Astrocyte (in vitro differentiated cells and primary cell): ENCODE measurements around the gene ATP11A. TPM values are rescaled to one million over a fixed set of nuclear protein-coding genes. Genes with fewer than 3 reads are reported as not detected.

Experiments
- DNase-seq: peaks from one replicate; pipeline ENCODE4 v3.0.0-alpha.2; 2010; ENCODE audit warnings: low read depth
- FAIRE-seq: peaks from 2 replicates; lab custom pipeline; 2011; peaks lifted over from hg19 to GRCh38; lab: Jason Lieb, UNC
- H2AFZ ChIP-seq: 2 replicates; pipeline ENCODE4 v1.6.0; 2012; ENCODE audit warnings: low read depth, low read length, inconsistent platforms
- H3K27ac ChIP-seq: 2 replicates; pipeline ENCODE4 v1.5.1; 2011; ENCODE audit warnings: low read depth, low read length, inconsistent platforms
- H3K27me3 ChIP-seq: 2 replicates; pipeline ENCODE4 v1.6.0; 2011; ENCODE audit warnings: low read length, inconsistent platforms; ENCODE audit not compliant: insufficient read depth
- H3K36me3 ChIP-seq: 2 replicates; pipeline ENCODE4 v1.5.1; 2011; ENCODE audit warnings: low read length, inconsistent platforms; ENCODE audit not compliant: insufficient read depth
- H3K4me1 ChIP-seq: 2 replicates; pipeline ENCODE4 v1.5.1; 2011; ENCODE audit warnings: low read length, inconsistent platforms; ENCODE audit not compliant: insufficient read depth
- H3K4me2 ChIP-seq: 2 replicates; pipeline ENCODE4 v1.6.0; 2012; ENCODE audit warnings: low read length, inconsistent platforms
- H3K4me3 ChIP-seq: 2 replicates; pipeline ENCODE4 v1.5.1; 2011; ENCODE audit warnings: low read depth, mild to moderate bottlenecking, low read length, inconsistent platforms; ENCODE audit not compliant: insufficient read depth
- H3K79me2 ChIP-seq: 2 replicates; pipeline ENCODE4 v1.6.0; 2012; ENCODE audit warnings: mild to moderate bottlenecking, low read length, inconsistent platforms; ENCODE audit not compliant: insufficient read depth
- H3K9ac ChIP-seq: 2 replicates; pipeline ENCODE4 v1.6.0; 2012; ENCODE audit warnings: mild to moderate bottlenecking, low read length, inconsistent platforms
- H3K9me3 ChIP-seq: 2 replicates; pipeline ENCODE4 v1.5.1; 2012; ENCODE audit warnings: low read depth, mild to moderate bottlenecking, low read length, inconsistent platforms; ENCODE audit not compliant: insufficient read depth
- H4K20me1 ChIP-seq: 2 replicates; pipeline ENCODE4 v1.6.0; 2012; ENCODE audit warnings: low read length, inconsistent platforms; ENCODE audit not compliant: insufficient read depth
- H3K27ac Mint-ChIP-seq: one replicate; pipeline ENCODE4 v1.8.0; 2021; ENCODE audit warnings: mild to moderate bottlenecking, mixed read lengths; ENCODE audit not compliant: unreplicated experiment
- H3K27me3 Mint-ChIP-seq: one replicate; pipeline ENCODE4 v1.8.0; 2021; ENCODE audit warnings: low read depth, mixed read lengths; ENCODE audit not compliant: unreplicated experiment
- H3K36me3 Mint-ChIP-seq: one replicate; pipeline ENCODE4 v1.8.0; 2021; ENCODE audit warnings: low read depth, mixed read lengths; ENCODE audit not compliant: unreplicated experiment
- H3K4me1 Mint-ChIP-seq: one replicate; pipeline ENCODE4 v1.8.0; 2021; ENCODE audit warnings: low read depth, mixed read lengths; ENCODE audit not compliant: unreplicated experiment
- H3K4me3 Mint-ChIP-seq: one replicate; pipeline ENCODE4 v1.8.0; 2021; ENCODE audit warnings: mild to moderate bottlenecking, moderate library complexity, mixed read lengths; ENCODE audit not compliant: unreplicated experiment
- H3K9me3 Mint-ChIP-seq: one replicate; pipeline ENCODE4 v1.8.0; 2021; ENCODE audit warnings: mild to moderate bottlenecking, mixed read lengths; ENCODE audit not compliant: unreplicated experiment
- CTCF ChIP-seq: IDR thresholded peaks from 2 replicates; pipeline ENCODE4 v1.5.1; 2011; ENCODE audit warnings: low read depth, mild to moderate bottlenecking, inconsistent platforms, low read length, moderate library complexity; ENCODE audit not compliant: insufficient read depth
- EZH2 ChIP-seq: IDR thresholded peaks from 2 replicates; pipeline ENCODE4 v1.6.1; 2012; ENCODE audit warnings: mild to moderate bottlenecking, low read length, inconsistent platforms; ENCODE audit not compliant: insufficient read depth
- total RNA-seq: library from RNA; stranded (reverse); gene quantifications from 2 replicates; pipeline ENCODE4 v1.2.1, GENCODE V29; 2021

Gene ATP11A
- total RNA-seq, 1 donor from 2014 or later = 38.9 TPM

- peaks cover 15% of the 10 kb centered on the region for H3K4me1 Mint-ChIP-seq
- Histone ChIP-seq H3K4me1 (no peaks in the 10 kb centered on the region), H2AFZ (no peak overlapping the region), H3K36me3 (no peaks in the 10 kb centered on the region), H3K27me3 (peaks cover 3% of the 10 kb centered on the region), H3K79me2 (no peaks in the 10 kb centered on the region), H3K27ac (no peak overlapping the region), H3K9ac (no peak overlapping the region), H3K4me2 (no peak overlapping the region), H4K20me1 (no peaks in the 10 kb centered on the region), H3K4me3 (no peak overlapping the region), H3K9me3 (no peaks in the 10 kb centered on the region)
- no peak for TF ChIP-seq EZH2
- FAIRE-seq (no peak), DNase-seq (no peak)
- H3K27me3 Mint-ChIP-seq = peaks cover 26% of the 10 kb centered on the region
- peaks cover 5% of the 10 kb centered on the region for H3K9me3 Mint-ChIP-seq
- H3K27ac Mint-ChIP-seq = no peak overlapping the region
- no peak overlapping the region for H3K4me3 Mint-ChIP-seq
- H3K36me3 Mint-ChIP-seq = peaks cover 5% of the 10 kb centered on the region
Observed at GRCh38 chr13:112912726-112913440, 223.0 kb downstream of the ATP11A start.

GRCh38 chr13:112916296-112916695 is 226.5 kb downstream of the ATP11A start:
- Histone ChIP-seq H3K27me3 (peaks cover 3% of the 10 kb centered on the region), H4K20me1 (no peaks in the 10 kb centered on the region), H3K9ac (no peak overlapping the region), H2AFZ (no peak overlapping the region), H3K79me2 (no peaks in the 10 kb centered on the region), H3K4me3 (no peak overlapping the region), H3K27ac (no peak overlapping the region), H3K4me1 (no peaks in the 10 kb centered on the region), H3K9me3 (no peaks in the 10 kb centered on the region), H3K4me2 (no peak overlapping the region), H3K36me3 (no peaks in the 10 kb centered on the region)
- H3K27me3 Mint-ChIP-seq = peaks cover 29% of the 10 kb centered on the region
- no peak for TF ChIP-seq CTCF
- no peak for TF ChIP-seq EZH2
- H3K27ac Mint-ChIP-seq = no peak overlapping the region
- peaks cover 8% of the 10 kb centered on the region for H3K4me1 Mint-ChIP-seq
- peaks cover 3% of the 10 kb centered on the region for H3K36me3 Mint-ChIP-seq
- peaks cover 5% of the 10 kb centered on the region for H3K9me3 Mint-ChIP-seq
- DNase-seq = no peak
- FAIRE-seq = no peak
- no peak overlapping the region for H3K4me3 Mint-ChIP-seq

GRCh38 chr13:112917056-112917664 is 227.3 kb downstream of the ATP11A start:
- H3K4me3 Mint-ChIP-seq = no peak overlapping the region
- H3K27me3 ChIP-seq = peaks cover 3% of the 10 kb centered on the region
- H3K4me2 ChIP-seq = no peak overlapping the region
- H3K79me2 ChIP-seq = no peaks in the 10 kb centered on the region
- no peak for DNase-seq
- H3K4me3 ChIP-seq = no peak overlapping the region
- peaks cover 8% of the 10 kb centered on the region for H3K4me1 Mint-ChIP-seq
- H2AFZ ChIP-seq = no peak overlapping the region
- H3K9me3 ChIP-seq = no peaks in the 10 kb centered on the region
- no peak for FAIRE-seq
- H3K9me3 Mint-ChIP-seq = peaks cover 6% of the 10 kb centered on the region
- peaks cover 29% of the 10 kb centered on the region for H3K27me3 Mint-ChIP-seq
- H3K27ac ChIP-seq = no peak overlapping the region
- H3K4me1 ChIP-seq = no peaks in the 10 kb centered on the region
- no peak overlapping the region for H3K27ac Mint-ChIP-seq
- H3K36me3 Mint-ChIP-seq = peaks cover 3% of the 10 kb centered on the region
- H3K36me3 ChIP-seq = no peaks in the 10 kb centered on the region
- no peak overlapping the region for H3K9ac ChIP-seq
- TF ChIP-seq EZH2 = no peak
- no peak for TF ChIP-seq CTCF
- H4K20me1 ChIP-seq = no peaks in the 10 kb centered on the region
